CD4-positive, alpha-beta T cell treated with Interleukin-17A for 4 hours (primary cell): ENCODE results near the gene WNT1.

Experiments used
- DNase-seq: peaks from one replicate; pipeline ENCODE4 v3.0.0-alpha.2; 2020; ENCODE audit warnings: mixed read lengths

WNT1 gene

DNA sequence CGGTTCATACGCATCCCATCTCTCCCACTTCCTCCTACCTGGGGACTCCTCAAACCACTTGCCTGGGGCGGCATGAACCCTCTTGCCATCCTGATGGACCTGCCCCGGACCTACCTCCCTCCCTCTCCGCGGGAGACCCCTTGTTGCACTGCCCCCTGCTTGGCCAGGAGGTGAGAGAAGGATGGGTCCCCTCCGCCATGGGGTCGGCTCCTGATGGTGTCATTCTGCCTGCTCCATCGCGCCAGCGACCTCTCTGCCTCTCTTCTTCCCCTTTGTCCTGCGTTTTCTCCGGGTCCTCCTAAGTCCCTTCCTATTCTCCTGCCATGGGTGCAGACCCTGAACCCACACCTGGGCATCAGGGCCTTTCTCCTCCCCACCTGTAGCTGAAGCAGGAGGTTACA lies 3.6 kb downstream of the WNT1 start:
- DNase-seq, result no peak

DNA sequence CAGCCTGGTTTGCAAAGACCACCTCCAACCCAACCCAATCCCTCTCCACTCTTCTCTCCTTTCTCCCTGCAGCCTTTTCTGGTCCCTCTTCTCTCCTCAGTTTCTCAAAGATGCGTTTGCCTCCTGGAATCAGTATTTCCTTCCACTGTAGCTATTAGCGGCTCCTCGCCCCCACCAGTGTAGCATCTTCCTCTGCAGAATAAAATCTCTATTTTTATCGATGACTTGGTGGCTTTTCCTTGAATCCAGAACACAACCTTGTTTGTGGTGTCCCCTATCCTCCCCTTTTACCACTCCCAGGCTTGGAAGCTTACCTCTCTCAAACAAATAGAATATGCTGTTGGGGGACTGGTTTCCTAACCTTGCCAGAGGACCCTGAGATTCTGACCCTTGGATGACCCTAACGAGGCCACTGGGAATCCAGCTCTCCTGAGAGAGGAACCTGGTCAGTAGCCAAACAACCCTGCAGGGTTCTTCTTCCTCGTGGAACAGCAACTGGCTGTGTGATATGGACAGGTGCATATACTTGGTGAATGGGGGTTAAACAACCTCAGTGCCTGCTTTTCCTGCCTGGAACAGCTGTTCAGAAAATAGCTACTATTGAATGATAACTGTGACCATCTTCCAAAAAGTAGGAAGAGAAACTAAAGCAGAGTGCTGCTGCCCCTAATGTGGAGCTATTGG lies 4.4 kb downstream of the WNT1 start:
- DNase-seq, result no peak

DNA sequence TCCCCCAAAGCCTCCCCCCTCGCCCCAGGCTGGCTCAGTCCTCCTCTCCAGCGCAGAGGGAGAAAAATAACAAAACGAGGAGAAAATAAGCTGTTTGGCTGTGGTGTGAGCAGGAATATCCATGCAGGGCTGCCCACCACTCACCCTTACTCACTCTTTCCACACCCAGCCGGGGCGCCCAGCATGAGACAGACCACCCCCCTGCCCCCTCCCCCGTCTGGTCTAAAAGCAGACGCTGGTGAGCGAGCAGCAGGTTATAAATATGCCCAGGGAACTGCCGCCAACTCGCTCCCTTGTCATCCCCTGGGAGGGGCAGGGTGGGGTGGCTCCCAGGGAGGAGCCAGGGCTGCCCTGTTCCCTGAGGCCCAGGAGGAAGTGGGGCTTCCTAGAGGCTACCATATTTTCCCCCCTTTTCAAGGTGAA lies 7.4 kb downstream of the WNT1 start:
- no peak for DNase-seq

DNA sequence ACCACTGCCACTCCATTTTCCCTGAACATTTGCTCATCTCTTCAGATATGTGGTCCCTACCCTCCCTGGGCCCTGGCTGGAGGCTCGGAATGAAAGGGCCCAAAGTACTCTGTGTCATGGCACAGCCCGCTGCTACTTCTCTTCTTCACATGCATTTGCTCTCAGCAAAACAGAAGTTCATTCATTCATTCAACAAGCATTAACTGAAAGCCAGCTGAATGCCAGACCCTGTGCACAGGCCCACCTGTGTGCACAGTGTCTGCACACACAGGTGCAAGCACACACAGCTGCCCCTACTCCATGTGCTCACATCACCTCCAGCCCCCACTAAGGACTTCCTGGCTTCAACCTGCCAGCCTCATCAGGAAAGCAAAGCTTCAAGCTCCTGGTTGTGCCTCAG lies 7.8 kb downstream of the WNT1 start:
- DNase-seq, result no peak

DNA sequence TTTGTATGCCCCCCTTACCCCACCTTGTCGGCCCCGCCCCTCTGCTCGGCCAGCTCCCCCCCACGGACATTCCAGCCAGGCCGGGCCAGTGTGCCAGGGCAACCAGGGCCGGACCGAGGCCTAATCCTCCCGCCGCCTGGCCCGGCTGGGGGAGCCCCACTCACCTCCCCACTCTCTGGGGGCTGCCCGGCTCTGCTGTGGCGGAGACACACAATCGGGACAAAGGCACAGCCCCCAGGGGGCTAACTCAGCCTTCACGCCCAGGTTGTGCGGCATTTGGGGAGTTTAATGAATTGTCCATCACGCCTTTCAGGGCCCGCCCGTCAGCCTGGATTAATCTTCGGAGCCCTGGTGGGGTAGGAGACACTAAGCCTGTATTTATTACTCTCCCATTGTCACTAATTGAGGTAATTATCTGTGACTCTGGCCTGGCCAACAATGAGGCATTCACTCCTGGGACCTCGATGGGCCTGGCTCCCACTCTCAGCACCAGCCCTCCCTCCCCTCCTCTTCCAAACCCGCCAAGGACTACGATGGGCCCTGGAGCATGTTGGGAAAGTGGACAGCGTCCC lies 8.7 kb downstream of the WNT1 start:
- DNase-seq, result no peak

GRCh38 chr12:48988030-48988649 lies 10.0 kb downstream of the WNT1 start:
- peak; percentile 82 for DNase-seq

DNA sequence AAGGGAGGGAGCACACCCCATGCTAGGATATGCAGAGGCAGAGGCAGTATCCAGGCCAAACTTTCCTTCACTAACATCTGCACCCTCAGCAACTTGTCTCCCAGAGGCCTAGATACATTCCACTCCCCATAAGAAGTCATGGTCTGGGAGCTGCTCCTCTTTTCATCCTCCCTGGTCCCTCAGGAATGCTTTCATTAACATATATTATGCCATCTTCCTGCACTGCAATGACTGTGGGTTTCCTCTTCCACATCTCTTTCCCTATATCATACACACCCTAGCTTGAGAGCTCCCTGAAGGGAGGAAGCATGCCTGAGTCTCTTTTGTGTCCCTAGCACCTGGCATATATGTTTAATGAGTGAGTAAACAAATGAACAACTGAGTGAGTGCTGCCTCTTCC lies 12.4 kb downstream of the WNT1 start:
- DNase-seq, result no peak

DNA sequence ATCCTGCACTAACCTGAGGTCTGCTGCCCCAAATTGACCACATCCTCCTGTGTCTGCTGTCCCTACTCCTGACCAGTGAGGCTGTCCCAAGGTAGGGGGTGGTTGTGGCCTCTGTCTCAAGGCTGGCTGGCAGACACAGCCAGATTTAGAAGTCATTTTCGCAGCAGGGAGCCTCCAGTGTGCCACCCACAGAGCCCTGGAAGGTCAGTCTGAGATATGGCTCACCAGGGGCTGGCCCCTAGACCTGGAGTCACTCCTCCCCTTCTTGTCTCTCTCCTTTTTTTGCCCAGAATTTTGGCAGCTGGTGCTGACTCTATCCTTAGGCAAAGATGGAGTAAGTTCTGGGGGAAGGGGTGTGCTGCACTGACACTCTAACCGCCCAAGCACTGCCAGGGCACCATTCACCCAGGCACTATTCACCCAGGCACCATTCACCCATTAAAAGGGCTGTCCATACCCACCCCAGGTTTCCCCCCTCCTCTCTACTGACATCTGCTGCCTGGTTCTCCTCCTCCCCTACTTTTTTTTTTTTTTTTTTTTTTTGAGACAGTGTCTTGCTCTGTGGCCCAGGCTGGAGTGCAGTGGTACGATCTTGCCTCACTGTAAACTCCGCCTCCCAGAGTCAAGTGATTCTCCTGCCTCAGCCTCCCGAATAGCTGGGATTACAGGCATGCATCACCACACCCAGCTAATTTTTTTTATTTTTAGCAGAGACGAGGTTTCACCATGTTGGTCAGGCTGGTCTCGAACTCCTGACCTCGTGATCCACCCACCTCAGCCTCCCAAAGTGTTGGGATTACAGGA lies 13.3 kb downstream of the WNT1 start:
- no peak for DNase-seq

DNA sequence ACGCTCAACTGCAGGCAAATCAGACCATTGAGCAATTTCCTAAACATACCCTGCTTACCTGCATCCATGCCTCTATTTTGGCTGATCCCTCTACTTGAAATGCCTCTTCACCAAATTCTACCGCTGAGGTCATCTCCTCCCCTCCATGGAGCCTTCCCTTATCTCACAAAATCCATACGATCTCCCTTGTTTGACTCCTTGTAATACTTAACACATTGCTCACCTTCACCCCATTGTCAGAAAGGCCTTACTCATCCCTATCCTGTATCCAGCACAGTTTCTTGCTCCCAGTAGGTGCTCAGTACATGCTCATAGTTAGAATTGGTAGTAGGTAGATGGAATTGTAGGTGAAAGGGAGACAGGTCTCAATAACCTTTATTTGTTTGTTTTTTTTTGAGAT lies 15.7 kb downstream of the WNT1 start:
- no peak for DNase-seq

DNA sequence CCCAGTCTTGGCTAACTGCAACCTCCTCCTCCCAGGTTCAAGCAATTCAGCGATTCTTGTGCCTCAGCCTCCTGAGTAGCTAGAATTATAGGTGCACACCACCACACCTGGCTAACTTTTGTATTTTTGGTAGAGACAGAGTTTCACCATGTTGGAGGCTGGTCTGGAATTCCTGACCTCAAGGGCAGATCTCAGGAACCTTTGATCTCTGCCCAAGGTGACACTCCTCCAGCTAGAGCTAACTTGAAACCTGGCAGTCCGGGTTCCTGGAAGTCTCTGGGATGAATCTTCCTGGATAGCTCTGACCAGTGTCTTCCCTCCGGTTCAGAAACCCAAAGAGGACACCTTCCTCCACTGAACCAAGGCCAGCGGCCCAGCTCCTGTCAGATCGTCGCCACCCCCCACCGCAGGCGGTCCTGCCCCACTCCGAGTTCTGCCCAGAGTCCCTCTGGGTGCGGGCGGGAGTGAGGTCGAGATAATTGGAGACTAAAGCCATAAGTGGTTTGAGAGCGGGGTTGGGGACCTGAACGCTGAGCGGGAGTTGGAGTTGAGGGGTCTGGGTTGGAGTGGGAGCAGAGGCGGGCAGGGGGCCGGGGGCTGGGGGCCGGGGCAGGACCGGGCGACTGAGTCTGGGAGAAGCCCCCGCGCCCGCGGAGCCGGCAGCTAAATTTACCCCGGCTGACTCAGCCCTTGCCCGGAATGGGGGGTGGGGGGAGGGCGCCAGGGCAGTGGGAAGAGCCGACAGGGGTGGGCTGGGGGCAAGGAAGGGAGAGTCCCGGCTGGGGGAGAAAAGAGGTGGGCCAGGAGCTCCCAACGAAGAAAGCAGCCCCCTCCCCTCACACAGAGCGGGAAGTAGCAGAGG lies 16.3 kb downstream of the WNT1 start:
- no peak for DNase-seq

GRCh38 chr12:48995086-48995879 lies 17.2 kb downstream of the WNT1 start:
- DNase-seq, result peak; percentile 66

GRCh38 chr12:48996794-48997718 lies 18.9 kb downstream of the WNT1 start:
- peak; percentile 74 for DNase-seq

GRCh38 chr12:48997719-48998496 lies 19.8 kb downstream of the WNT1 start:
- peak; percentile 27 for DNase-seq

DNA sequence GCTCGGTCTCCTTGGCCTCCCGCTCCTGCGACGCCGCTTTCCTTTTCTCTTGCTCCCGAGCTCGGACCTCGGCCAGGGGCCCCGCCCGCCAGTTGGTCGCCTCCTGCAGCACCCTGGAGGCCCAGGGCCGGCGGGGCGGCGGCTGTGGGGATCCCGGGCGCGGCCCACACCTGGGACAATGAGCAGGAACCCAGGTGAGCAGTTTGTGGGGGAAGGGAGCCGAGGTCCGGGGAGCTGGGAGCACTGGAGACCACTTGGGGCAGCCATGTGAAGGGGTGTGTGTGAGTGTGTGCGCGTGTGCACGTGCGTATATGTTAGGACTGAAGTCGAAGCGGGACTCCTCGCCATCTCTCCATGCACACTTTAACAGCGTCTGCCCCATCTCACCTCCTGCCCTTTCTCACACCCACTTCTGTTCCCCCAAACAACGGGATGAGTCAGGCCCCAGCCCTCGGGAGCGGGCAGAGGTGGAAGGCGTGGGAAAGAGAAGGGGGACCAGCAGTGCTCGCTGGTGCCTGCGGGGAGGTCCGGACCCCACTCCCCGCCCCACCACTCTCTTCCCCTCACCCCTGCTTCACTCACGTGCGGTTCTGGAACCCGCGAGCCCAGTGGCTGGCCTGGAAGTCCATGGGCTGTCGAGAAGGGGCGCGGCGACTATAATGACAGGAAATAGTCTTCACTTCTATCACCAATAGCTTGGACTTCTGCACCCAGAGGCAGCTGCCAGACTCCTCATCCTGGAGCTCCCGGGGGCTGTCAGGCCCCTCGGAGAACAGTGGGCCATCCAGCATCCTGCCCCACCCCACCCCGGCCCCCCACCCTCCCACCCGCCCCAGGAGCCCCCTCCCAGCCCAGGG lies 20.6 kb downstream of the WNT1 start:
- peak; percentile 24 for DNase-seq

DNA sequence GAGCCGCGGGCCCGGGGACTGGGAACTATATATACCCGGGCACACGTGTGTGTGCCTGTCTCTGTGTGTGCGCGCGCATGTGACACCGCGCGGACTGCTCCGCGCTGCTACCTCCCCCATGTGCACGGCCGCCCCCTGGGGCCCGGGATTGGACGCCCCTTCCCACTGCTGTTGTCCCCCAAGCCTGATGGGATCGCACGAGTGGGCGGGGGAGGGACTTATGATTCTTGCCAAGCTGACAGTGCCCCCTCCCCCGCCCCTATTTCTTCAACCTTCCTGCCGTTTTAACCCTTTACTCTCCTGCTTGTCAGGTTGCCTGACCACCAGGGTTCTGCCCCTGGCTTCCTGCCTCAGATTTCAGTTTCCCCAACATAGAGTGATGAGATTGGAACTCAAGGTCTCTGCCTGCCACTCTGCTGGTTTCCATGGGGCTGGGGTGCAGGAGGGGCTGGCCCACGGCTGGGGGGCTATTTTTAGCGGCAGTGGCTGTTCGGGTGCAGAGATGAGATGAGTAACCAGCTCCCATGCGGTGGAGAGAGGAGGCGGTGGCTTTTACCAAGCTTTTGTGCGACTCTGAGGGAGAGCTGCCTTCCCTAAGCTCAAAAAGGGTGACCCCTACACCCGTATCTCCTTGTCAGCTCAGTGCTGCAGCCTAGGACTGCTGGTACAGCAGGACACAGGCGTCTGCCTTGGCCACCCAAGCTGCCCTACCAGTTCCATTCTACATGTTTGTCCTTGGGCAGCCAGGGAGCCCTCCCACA lies 21.4 kb downstream of the WNT1 start, which contains the start of gene DDN:
TSS of gene DDN (minus strand) at position 5 of the 761 bp plus-strand sequence. CDS start 88 bp downstream, outside the sequence.
- DNase-seq, result peak; percentile 41

- no peak for DNase-seq
Observed at GRCh38 chr12:49000346-49000745, 22.2 kb downstream of the WNT1 start.

- DNase-seq, result no peak
Observed at GRCh38 chr12:49008943-49009342, 30.8 kb downstream of the WNT1 start.
